Measurements from ENCODE around the gene LYRM1.

DNA sequence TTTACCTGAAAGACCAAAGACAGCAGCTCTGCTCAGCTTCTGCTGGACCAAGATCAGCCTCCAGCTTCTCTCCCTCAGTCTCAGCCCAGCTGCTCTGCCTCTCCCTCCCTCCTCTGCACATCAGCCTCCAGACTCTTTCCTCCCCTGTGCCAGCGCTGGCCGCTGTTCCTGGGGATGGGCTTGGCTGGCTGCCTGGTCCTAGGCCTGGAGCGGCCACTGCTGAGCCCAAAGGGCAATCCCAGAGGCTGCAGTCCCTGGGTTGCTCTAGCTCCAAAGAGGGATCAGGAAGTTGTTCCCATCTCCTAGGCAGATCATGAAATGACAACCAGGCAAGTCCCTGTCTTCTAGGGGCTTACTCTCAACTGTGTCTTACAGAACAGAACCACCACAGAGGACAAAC, 31.7 kb upstream of the LYRM1 start:
- TF ChIP-seq, protein P1, sequence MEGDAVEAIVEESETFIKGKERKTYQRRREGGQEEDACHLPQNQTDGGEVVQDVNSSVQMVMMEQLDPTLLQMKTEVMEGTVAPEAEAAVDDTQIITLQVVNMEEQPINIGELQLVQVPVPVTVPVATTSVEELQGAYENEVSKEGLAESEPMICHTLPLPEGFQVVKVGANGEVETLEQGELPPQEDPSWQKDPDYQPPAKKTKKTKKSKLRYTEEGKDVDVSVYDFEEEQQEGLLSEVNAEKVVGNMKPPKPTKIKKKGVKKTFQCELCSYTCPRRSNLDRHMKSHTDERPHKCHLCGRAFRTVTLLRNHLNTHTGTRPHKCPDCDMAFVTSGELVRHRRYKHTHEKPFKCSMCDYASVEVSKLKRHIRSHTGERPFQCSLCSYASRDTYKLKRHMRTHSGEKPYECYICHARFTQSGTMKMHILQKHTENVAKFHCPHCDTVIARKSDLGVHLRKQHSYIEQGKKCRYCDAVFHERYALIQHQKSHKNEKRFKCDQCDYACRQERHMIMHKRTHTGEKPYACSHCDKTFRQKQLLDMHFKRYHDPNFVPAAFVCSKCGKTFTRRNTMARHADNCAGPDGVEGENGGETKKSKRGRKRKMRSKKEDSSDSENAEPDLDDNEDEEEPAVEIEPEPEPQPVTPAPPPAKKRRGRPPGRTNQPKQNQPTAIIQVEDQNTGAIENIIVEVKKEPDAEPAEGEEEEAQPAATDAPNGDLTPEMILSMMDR (IDR thresholded peaks at IDR 0.05), result no peak
- TF ChIP-seq POLR2A (IDR thresholded peaks at IDR 0.05), result no peak
